ENCODE measurements around the gene PLBD2. TPM values are rescaled to one million over a fixed set of nuclear protein-coding genes. Genes with fewer than 3 reads are reported as not detected.

The PLBD2 gene
- total RNA-seq, 2 experiments from 2014 or later, result 3.4 to 14.4 TPM

GRCh38 chr12:113392988-113393579 lies 34.7 kb downstream of the PLBD2 start:
- DNase-seq (ENCODE audit: low spot score), result no peak
- no peak for TF ChIP-seq EZH2phosphoT487 (IDR thresholded peaks at IDR 0.05; ENCODE audit: borderline replicate concordance, low read depth, low read length)
- no peak for TF ChIP-seq CTCF (conservative IDR thresholded peaks at IDR 0.05; ENCODE audit: low read length)
- Histone ChIP-seq H3K9me2 (ENCODE audit: insufficient read depth, low read length) (no peaks in the 10 kb centered on the region), H3K36me3 (ENCODE audit: insufficient read depth, low read length) (peaks cover 3% of the 10 kb centered on the region; the same call in 1 of the 2 replicates), H3K4me3 (ENCODE audit: low read depth, low read length, poor library complexity, severe bottlenecking) (no peak overlapping the region), H3K27ac (ENCODE audit: low read depth, low read length, poor library complexity, severe bottlenecking) (no peak overlapping the region), H3K4me1 (ENCODE audit: insufficient read depth, low read length, poor library complexity, severe bottlenecking) (peaks cover 5% of the 10 kb centered on the region), H3K9me3 (ENCODE audit: low read length) (no peaks in the 10 kb centered on the region), H4K20me1 (ENCODE audit: insufficient read depth, low read length) (no peaks in the 10 kb centered on the region), H3K79me2 (ENCODE audit: insufficient read depth, low read depth, low read length) (no peaks in the 10 kb centered on the region), H2AFZ (ENCODE audit: low read length) (no peak overlapping the region), H3K4me2 (ENCODE audit: low read length) (no peak overlapping the region)
- intact Hi-C loops (cut with micrococcal nuclease; ENCODE audit: unreplicated experiment), result no loop called here
- ChIA-PET CTCF (ENCODE audit: unreplicated experiment) (no interaction called here), POLR2A (no interaction called here)
- no TSS peak for BruUV-seq (replicated peaks)

- Histone ChIP-seq H4K20me1 (ENCODE audit: insufficient read depth, low read length) (no peaks in the 10 kb centered on the region), H3K36me3 (ENCODE audit: insufficient read depth, low read length) (peaks cover 3% of the 10 kb centered on the region; the same call in 1 of the 2 replicates), H3K27ac (ENCODE audit: low read depth, low read length, poor library complexity, severe bottlenecking) (no peak overlapping the region), H2AFZ (ENCODE audit: low read length) (no peak overlapping the region), H3K9me3 (ENCODE audit: low read length) (no peaks in the 10 kb centered on the region), H3K79me2 (ENCODE audit: insufficient read depth, low read depth, low read length) (no peaks in the 10 kb centered on the region), H3K4me1 (ENCODE audit: insufficient read depth, low read length, poor library complexity, severe bottlenecking) (peaks cover 5% of the 10 kb centered on the region), H3K9me2 (ENCODE audit: insufficient read depth, low read length) (no peaks in the 10 kb centered on the region), H3K4me2 (ENCODE audit: low read length) (no peak overlapping the region), H3K4me3 (ENCODE audit: low read depth, low read length, poor library complexity, severe bottlenecking) (no peak overlapping the region)
- intact Hi-C loops (cut with micrococcal nuclease; ENCODE audit: unreplicated experiment), result no loop called here
- TF ChIP-seq CTCF (conservative IDR thresholded peaks at IDR 0.05; ENCODE audit: low read length), result no peak
- TF ChIP-seq EZH2phosphoT487 (IDR thresholded peaks at IDR 0.05; ENCODE audit: borderline replicate concordance, low read depth, low read length), result no peak
- no TSS peak for BruUV-seq (replicated peaks)
- POLR2A ChIA-PET, result interaction anchor here (0.6 kb wide), 1 partner anchor 241 kb away, joined by 3 read pairs; no protein-coding TSS in a partner anchor
- DNase-seq (ENCODE audit: low spot score), result no peak
- CTCF ChIA-PET (ENCODE audit: unreplicated experiment), result no interaction called here
Observed at GRCh38 chr12:113393749-113394148, 35.4 kb downstream of the PLBD2 start.

- no peak overlapping the region for H3K4me3 ChIP-seq (ENCODE audit: low read depth, low read length, poor library complexity, severe bottlenecking)
- CTCF ChIA-PET (ENCODE audit: unreplicated experiment), result no interaction called here
- H3K4me2 ChIP-seq (ENCODE audit: low read length), result no peak overlapping the region
- H3K9me2 ChIP-seq (ENCODE audit: insufficient read depth, low read length), result no peaks in the 10 kb centered on the region
- no peaks in the 10 kb centered on the region for H4K20me1 ChIP-seq (ENCODE audit: insufficient read depth, low read length)
- no TSS peak for BruUV-seq (replicated peaks)
- intact Hi-C loops (cut with micrococcal nuclease; ENCODE audit: unreplicated experiment), result no loop called here
- peaks cover 1% of the 10 kb centered on the region; the same call in 1 of the 2 replicates for H3K36me3 ChIP-seq (ENCODE audit: insufficient read depth, low read length)
- no peak for DNase-seq (ENCODE audit: low spot score)
- no peak for TF ChIP-seq CTCF (conservative IDR thresholded peaks at IDR 0.05; ENCODE audit: low read length)
- no peak for TF ChIP-seq EZH2phosphoT487 (IDR thresholded peaks at IDR 0.05; ENCODE audit: borderline replicate concordance, low read depth, low read length)
- no peak overlapping the region for H2AFZ ChIP-seq (ENCODE audit: low read length)
- no peaks in the 10 kb centered on the region for H3K9me3 ChIP-seq (ENCODE audit: low read length)
- POLR2A ChIA-PET, result no interaction called here
- peaks cover 5% of the 10 kb centered on the region for H3K4me1 ChIP-seq (ENCODE audit: insufficient read depth, low read length, poor library complexity, severe bottlenecking)
- H3K27ac ChIP-seq (ENCODE audit: low read depth, low read length, poor library complexity, severe bottlenecking), result no peak overlapping the region
- H3K79me2 ChIP-seq (ENCODE audit: insufficient read depth, low read depth, low read length), result no peaks in the 10 kb centered on the region
Observed at GRCh38 chr12:113395119-113395518, 36.7 kb downstream of the PLBD2 start.

All from OCI-LY7 (cell line).